ENCODE results near the gene SERPINA6. TPM values are rescaled to one million over a fixed set of nuclear protein-coding genes. Genes with fewer than 3 reads are reported as not detected.
A peak's percentile ranks its signal among the peaks of the same experiment; 100 is the strongest.
"Not testable (repeated sequence)": the region's sequence is repeated elsewhere in the genome, so short reads cannot be mapped to it uniquely, and the experiment has no call there.

The SERPINA6 gene
- total RNA-seq, 2 donors from 2014 or later, result not detected

DNA sequence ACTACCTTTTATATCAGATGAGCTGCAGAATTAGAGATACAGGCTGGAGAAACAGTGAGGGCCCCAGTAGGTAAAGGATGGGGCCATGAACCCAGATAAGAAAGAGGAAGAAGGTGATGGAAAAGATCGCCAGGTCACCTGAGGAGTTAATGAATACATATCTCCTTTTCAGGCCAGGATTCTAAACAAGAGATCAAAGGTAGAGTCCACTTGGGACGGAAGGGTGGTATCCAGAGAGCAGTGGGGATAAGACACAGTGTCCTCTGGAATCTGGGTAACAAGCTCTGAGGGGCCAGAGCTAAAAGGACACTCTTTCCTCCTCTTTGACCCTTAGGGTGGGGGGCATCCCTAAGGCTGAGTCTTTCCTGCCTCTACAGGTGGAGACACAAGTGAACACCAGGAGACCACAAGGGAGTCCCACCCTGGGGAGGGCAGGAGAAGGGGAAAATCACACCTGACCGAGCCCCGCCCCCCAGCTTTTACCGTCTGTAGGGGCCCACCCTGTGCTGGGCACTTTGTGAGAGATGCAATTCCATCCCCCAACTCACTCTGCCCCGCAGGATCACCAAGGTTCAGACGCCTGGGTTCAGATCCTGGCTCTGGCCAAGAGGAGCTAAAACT, 37.9 kb upstream of the SERPINA6 start:
- DNase-seq (ENCODE audit: low spot score in 2 of 2) (no peak), ATAC-seq (no peak)
- Mint-ChIP-seq H3K27ac (no peak overlapping the region), H3K36me3 (no peaks in the 10 kb centered on the region), H3K9me3 (no peaks in the 10 kb centered on the region)

DNA sequence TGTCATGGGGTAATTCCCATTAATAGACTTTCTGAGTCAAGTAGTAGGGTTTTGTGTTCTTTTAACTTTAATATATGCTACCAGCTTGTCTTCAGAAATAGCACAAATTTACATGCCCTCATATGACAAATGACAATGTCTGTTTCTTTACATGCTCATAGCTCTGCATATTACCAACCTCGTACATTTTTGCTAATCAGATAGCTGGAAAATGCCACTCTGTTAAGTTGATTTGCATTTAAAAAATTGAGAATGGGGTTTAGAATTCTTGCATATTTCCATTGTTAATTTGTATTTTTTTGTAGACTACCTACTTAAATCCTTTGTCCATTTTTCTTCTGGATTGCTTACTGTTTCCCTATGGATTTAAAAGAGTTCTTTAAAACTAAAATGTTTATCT, 34.0 kb upstream of the SERPINA6 start:
- no peak for DNase-seq (ENCODE audit: low spot score in 2 of 2)
- no peak for ATAC-seq
- Mint-ChIP-seq H3K36me3 (no peaks in the 10 kb centered on the region), H3K27ac (no peak overlapping the region), H3K9me3 (peaks cover 0 to 2% of the 10 kb centered on the region in 2 donors)

DNA sequence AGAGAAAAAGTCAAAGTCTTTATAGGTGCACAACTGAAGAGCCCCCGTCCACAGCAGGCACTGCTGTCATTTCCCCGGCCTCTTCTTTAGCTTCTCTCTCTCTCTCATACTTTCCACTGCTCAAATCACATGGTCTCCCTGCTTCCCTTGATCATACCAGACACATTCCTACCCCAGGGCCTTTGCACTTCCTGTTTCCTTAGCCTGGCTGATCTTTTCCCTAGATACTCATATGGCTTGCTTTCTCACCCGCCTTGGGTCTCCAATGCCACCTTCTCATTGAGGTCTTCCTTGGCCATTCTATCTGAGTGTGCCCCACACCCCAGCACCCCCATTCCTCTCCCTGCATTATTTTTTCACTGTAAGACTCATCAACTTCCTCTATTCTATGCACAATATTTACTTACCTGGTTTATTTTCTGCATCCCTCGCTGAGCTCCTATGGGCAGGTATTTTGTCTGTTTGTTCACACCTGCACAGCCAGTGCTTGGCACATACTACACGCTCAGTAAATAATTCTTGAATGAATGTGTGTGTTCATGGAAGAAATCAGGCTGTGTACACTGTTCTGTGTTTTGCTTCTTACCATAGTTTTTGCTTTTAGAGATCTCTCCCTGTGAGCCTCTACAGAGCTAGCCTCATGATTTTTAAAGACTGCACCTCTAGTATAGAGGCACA, 33.4 kb upstream of the SERPINA6 start:
- Mint-ChIP-seq H3K27ac (no peak overlapping the region), H3K36me3 (no peaks in the 10 kb centered on the region), H3K9me3 (peaks cover 0 to 9% of the 10 kb centered on the region in 2 donors)
- DNase-seq (ENCODE audit: low spot score in 2 of 2), result no peak
- no peak for ATAC-seq

DNA sequence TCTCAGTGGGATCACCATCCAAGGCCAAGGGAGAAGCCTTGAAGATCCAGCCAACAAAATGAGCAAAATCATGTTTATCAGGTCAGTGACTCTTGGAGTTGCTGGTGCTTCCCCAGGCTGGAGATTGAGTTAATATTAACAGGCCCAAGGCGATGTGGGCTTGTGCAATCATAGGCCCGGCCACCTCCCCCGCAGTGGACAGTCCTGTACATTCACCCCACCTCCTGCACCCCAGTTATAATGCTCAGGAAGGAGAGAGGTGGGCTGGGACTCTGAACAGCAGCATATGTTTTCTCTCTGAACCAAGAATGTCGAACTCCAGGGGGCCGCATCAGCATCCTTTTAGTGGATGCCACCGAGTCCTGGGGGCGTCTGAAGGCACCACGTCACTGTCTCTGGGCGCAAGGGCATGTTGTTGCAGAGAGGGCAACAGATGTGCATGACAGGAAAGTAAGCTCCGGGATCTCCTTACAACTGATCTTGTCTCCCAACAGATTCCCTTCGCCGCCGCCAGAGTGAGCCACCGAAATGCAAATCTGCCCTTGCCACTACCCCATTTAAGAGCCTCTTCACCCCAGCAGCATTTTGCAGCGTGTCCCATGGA, 32.2 kb upstream of the SERPINA6 start:
- H3K9me3 Mint-ChIP-seq, result peaks cover 0 to 11% of the 10 kb centered on the region in 2 donors
- H3K27ac Mint-ChIP-seq, result no peak overlapping the region
- H3K36me3 Mint-ChIP-seq, result no peaks in the 10 kb centered on the region
- DNase-seq (ENCODE audit: low spot score in 2 of 2) (no peak), ATAC-seq (no peak)

DNA sequence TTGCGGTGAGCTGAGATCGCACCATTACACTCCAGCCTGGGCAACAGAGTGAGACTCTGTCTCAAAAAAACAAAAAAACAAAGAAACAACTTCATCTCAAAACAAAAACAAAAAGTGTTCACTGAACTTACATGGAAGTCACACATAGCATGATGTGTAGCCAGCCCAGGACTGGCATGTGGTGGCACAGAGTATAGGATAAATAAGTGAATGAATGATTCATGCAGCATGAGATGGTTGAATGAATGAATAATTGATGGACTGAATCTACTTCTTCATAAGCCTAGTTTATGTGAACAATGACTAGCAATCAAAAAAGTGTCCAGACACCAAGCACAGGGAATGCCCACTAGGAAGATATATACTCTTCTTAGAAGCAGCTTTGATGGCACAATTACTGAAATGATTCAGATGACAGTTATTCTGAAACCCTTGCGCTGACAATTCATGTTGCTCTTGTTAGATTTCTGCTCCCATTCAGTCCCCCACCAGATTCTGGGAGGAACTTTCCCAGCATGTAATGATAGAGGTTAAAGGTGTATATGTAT, 31.6 kb upstream of the SERPINA6 start:
- peaks cover 0 to 11% of the 10 kb centered on the region in 2 donors for H3K9me3 Mint-ChIP-seq
- no peaks in the 10 kb centered on the region for H3K36me3 Mint-ChIP-seq
- H3K27ac Mint-ChIP-seq, result no peak overlapping the region
- ATAC-seq (peak in 1 of 2 donors; percentile 73), DNase-seq (ENCODE audit: low spot score in 2 of 2) (no peak)

DNA sequence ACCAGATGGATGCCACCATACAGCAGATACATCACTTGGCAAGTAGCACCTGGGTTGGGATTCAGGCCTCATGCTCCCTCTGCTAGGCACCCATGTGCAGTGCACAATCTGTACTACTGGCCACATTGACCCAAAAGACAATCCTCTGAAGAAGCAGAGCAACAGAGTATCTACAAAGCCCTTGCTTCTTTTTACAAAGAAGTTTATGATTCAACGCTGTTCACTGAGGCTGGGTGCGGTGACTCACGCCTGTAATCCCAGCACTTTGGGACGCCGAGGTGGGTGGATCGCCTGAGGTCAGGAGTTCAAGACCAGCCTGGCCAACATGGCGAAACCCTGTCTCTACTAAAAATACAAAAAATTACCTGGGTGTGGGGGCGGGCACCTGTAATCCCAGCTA, 31.1 kb upstream of the SERPINA6 start:
- peaks cover 0 to 14% of the 10 kb centered on the region in 2 donors for H3K9me3 Mint-ChIP-seq
- not testable (repeated sequence) for H3K27ac Mint-ChIP-seq; DNase-seq (ENCODE audit: low spot score in 2 of 2); H3K36me3 Mint-ChIP-seq; ATAC-seq

DNA sequence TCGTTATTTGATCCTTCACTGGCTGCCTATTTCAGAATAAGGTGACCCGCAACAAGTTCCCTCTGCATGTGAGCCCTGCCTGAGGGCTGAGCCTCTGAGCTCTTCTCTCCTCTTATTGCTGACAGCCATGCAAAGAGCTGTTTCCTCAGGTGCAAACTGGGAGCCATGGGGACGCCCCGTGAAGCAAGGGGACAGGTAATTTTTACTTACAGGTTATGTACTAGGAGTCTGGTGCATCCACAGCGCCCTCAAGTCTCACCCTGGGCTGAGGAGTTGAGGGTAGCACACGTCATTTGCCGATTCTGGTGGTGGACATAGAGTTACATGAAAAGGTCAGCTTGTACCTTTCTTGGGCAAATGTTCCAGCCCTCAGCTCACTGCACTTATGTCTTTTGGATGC, 26.1 kb upstream of the SERPINA6 start:
- Mint-ChIP-seq H3K9me3 (peaks cover 4 to 19% of the 10 kb centered on the region in 2 donors), H3K36me3 (peaks cover 5 to 6% of the 10 kb centered on the region in 2 donors), H3K27ac (no peak overlapping the region)
- ATAC-seq (no peak), DNase-seq (ENCODE audit: low spot score in 2 of 2) (no peak)

DNA sequence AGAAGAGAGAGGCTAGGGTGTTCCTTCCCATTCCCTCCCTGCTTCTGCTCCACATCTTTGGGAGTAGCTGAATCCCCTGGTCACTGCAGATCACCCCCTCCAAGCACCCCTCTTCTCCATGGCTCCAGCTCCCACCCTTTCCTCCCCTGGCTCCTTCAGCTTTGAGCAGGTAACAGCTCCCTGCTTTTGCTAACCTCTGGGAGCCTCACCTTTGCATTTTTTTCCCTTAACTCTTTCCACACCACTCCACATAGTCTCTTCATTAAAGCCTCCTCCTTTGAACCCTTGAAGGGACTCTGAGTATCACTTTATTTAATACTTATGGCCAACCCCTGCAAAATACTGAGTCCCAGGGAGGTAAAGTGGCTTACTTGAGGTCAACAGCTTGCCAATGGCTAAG, 25.7 kb upstream of the SERPINA6 start:
- Mint-ChIP-seq H3K9me3 (peaks cover 4 to 19% of the 10 kb centered on the region in 2 donors), H3K36me3 (peaks cover 5 to 6% of the 10 kb centered on the region in 2 donors), H3K27ac (no peak overlapping the region)
- ATAC-seq, result no peak
- no peak for DNase-seq (ENCODE audit: low spot score in 2 of 2)

DNA sequence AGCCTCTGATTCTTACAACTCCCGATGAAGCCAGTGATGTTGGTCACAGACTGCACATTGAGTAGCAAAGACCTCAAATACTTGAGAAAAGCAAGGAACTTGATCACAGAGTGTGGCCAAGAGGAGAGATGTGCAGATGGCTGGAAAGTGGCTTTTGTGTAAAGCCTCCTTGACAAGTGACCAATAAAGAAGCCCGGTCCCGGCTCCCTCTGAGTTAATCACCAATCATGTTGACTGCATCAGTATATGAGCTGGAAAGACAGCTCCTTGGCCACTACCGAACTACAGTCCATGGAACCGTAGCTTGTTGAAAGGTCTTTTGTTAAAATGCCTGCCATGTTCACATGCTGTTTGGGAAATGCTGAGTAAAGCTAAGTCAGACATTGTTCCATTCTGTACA, 23.7 kb upstream of the SERPINA6 start:
- H3K27ac Mint-ChIP-seq, result peak overlapping the region in 1 of 2 donors; percentile 63
- ATAC-seq, result no peak
- H3K9me3 Mint-ChIP-seq, result peaks cover 6 to 14% of the 10 kb centered on the region in 2 donors
- H3K36me3 Mint-ChIP-seq, result peaks cover 7 to 8% of the 10 kb centered on the region in 2 donors
- DNase-seq (ENCODE audit: low spot score in 2 of 2), result no peak

DNA sequence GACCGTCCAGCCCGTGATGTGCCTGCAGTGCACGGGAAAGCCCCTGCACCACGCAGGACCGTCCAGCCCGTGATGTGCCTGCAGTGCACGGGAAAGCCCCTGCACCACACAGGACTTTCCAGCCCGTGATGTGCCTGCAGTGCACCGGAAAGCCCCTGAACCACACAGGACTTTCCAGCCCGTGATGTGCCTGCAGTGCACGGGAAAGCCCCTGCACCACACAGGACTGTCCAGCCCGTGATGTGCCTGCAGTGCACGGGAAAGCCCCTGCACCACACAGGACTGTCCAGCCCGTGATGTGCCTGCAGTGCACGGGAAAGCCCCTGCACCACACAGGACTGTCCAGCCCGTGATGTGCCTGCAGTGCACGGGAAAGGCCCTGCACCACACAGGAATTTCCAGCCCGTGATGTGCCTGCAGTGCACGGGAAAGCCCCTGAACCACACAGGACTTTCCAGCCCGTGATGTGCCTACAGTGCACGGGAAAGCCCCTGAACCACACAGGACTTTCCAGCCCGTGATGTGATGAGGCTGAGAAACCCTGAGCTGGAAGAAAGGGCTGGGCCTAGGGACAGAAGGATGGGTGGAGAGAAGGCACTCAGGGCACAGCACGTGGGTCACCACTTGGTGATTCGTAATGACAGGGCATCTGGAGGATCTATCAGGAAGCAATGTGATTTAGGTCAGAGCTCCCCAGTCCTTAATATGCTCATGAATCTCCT, 23.1 kb upstream of the SERPINA6 start:
- DNase-seq (ENCODE audit: low spot score in 2 of 2) (peak in 1 of 2 donors; percentile 80), ATAC-seq (peak; percentile 78 to 92)
- Mint-ChIP-seq H3K27ac (peak overlapping the region in 1 of 2 donors; percentile 63), H3K36me3 (peaks cover 12 to 14% of the 10 kb centered on the region in 2 donors), H3K9me3 (peaks cover 12 to 14% of the 10 kb centered on the region in 2 donors)

DNA sequence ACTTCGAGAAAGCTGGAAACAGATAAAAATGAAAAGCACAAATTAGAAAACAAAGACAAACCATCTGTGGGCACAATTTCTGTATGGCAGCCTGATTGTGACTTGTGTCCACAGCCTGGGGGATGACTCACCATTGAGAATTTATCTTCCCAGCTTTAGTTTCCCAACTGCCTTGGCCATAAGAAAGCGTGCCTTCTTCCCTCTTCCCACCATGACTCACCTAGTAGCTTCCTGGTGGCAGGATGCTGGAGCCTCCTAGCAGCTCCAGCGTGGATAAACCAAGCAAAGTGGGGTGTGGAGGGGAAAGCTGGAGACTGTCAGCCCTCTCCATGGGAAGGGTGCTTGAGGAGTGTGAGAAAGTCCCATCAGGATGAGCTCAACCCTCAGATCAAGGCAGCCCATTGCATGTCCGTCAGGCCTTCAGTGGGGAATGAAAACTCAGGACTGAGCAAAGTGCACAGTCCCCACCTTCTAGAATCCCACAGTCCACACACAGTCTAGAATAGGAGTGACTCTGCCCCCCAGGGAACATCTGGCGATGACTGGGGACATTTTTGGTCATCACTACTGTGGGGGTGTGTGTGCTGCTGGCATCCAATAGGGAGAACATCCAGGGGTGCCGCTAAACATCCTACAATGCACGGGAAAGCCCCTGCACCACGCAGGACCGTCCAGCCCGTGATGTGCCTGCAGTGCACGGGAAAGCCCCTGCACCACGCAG, 22.4 kb upstream of the SERPINA6 start:
- ATAC-seq (peak in 1 of 2 donors; percentile 26), DNase-seq (ENCODE audit: low spot score in 2 of 2) (no peak)
- peaks cover 17% of the 10 kb centered on the region in 2 donors for H3K36me3 Mint-ChIP-seq
- H3K9me3 Mint-ChIP-seq, result peaks cover 18 to 20% of the 10 kb centered on the region in 2 donors
- peak overlapping the region in 1 of 2 donors; percentile 45 for H3K27ac Mint-ChIP-seq

DNA sequence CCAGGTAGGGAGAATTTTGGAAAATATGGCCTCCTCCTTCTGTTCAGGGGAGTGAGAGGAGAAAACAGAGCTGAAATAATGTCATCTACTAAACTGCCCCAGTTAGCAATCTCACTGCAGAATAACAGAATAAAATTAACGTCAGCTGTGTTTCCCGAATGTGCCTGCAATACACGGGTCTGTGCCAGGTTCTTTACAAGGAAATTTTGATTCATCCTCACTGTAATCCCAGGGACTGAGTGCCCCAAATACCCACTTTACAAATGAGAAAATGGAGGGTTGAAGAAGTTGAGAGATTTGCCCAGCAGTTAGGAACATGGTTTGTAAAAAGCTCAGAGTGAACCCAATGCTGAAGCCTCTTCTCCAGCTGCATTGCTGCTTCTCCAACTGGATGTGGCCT, 21.3 kb upstream of the SERPINA6 start:
- ATAC-seq (no peak), DNase-seq (ENCODE audit: low spot score in 2 of 2) (no peak)
- H3K36me3 Mint-ChIP-seq, result peaks cover 17 to 18% of the 10 kb centered on the region in 2 donors
- H3K9me3 Mint-ChIP-seq, result peaks cover 18 to 20% of the 10 kb centered on the region in 2 donors
- H3K27ac Mint-ChIP-seq, result no peak overlapping the region

DNA sequence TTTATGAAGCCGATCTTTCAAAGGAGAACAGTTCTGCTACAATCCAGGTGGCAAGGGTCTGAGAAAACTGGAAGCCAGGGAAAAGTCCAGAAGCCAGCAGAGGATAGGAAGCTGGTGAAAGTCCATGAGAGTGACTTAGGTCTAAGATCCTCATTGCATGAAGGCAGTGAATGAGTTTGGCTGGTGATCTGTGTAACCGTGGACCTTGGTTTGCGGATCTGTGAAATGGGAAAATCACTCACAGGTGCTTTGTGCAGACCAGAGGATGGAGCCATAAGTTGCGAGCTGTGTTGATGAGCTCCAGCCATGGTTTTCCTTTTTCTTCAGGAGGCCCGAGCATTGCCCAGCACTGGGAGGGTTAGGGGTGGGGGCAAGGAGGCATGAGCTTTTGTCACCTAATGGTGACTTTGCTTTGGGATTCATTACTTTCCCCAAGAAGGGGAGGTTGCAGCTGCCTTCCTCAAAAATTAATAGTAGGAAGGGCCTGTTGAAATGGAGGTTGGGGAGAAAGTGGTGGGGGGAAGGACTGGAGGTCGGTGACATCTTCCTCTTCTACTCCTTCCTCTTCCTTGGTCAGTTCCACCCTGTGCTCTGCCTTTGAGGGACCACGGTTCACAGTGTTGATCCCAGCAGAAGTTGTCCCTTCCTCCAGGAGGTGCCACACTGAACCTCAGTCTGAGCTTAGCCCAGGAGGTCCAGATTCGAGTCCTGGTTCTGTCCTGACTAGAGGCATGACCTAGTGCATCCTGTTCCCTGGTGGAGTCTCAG, 20.3 kb upstream of the SERPINA6 start:
- H3K9me3 Mint-ChIP-seq, result peaks cover 13 to 18% of the 10 kb centered on the region in 2 donors
- DNase-seq (ENCODE audit: low spot score in 2 of 2) (no peak), ATAC-seq (no peak)
- no peak overlapping the region for H3K27ac Mint-ChIP-seq
- H3K36me3 Mint-ChIP-seq, result peaks cover 17 to 18% of the 10 kb centered on the region in 2 donors

DNA sequence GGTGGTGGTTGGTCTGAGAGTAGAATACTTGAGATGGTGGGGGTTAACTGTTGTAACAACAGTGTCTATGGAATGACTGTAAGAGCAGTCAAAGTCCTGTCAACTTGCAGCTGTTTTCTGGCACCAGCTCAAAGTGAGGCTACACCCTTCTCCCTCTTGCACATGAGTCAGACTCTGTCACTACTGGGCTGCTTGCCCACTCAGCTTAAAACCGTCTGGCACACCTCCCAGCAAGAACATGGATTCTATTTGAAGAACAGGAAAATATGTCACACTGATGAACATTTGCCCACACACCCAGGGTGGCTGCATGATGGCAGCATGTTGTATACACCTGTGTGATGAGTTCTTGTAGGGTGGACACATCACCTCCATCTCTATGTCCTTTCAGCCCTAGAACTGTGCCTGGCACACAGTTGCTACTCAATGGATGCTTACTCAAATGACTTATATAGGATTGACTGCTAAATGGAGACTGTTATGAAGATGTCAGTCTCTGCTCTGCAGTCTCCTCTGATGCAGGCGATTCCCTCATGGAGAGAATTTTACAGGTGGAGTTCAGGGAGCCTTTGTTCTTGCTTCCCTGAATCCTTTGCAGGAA, 19.3 kb upstream of the SERPINA6 start:
- peaks cover 13 to 18% of the 10 kb centered on the region in 2 donors for H3K9me3 Mint-ChIP-seq
- peak overlapping the region in 1 of 2 donors; percentile 1 for H3K27ac Mint-ChIP-seq
- ATAC-seq (peak; percentile 50 to 80), DNase-seq (ENCODE audit: low spot score in 2 of 2) (no peak)
- H3K36me3 Mint-ChIP-seq, result peaks cover 17 to 18% of the 10 kb centered on the region in 2 donors
